ENCODE results near the gene OBSCN. TPM values are rescaled to one million over a fixed set of nuclear protein-coding genes. Genes with fewer than 3 reads are reported as not detected.

Gene OBSCN
- total and polyA plus RNA-seq, 2 of the 4 experiments (the other 2 are of a cell fraction) = 4.1 to 9.5 TPM

DNA sequence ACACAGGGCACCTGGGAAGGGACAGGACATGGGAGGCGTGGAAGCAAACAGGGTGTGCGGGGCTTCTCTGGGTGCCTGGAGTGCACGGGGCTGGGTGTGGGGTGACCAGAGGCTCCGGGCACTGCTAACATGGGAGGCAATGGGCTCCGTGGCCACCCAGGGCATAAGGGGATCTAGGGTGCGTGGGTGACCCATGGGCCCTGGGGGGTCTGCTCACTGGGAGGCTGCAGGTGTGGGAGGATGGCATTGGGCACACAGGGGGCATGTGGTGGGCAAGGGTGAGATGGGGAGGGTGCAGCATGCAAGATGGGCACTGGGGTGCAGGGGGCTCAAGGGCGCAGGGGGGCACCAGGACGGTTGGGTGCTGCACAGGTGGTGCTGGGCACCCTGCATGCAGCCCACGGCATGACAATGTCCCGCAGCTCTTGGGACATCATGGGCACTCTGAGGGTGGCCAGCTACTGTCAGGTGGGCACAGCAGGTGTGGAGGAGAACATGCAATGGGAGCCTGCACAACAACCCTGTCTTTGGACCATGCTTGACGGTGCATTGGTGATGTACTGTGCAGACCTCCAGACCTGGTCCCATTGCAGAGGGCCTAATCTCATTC lies 183.7 kb downstream of the OBSCN start:
- no peak overlapping the region for H2AK5ac ChIP-seq (ENCODE audit: low read depth, low read length)
- H4K20me1 ChIP-seq (ENCODE audit: insufficient read depth, low read length) = 0 out of 2 replicates have a peak, but pooled peaks cover 6% of the 10 kb centered on the region
- H3K27ac ChIP-seq (ENCODE audit: insufficient read depth, low read length) = no peak overlapping the region
- no peak overlapping the region for H3K4me3 ChIP-seq (ENCODE audit: insufficient read depth, low read depth, low read length)
- TF ChIP-seq USF2 (IDR thresholded peaks at IDR 0.05; ENCODE audit: low read depth, low read length) (no peak), POLR2A (IDR thresholded peaks at IDR 0.05; ENCODE audit: low read depth, low read length) (no peak), RFX5 (IDR thresholded peaks at IDR 0.05; ENCODE audit: low read depth, low read length) (no peak)
- POLR2A ChIA-PET (ENCODE audit: unreplicated experiment) = no interaction called here
- peaks cover 20% of the 10 kb centered on the region for H3K4me1 ChIP-seq (ENCODE audit: control insufficient read depth, insufficient read depth, low read length)
- CTCF ChIA-PET = interaction anchor here (0.6 kb wide), 1 partner anchor 64 kb away, joined by 4 read pairs; no protein-coding TSS in a partner anchor
- no peaks in the 10 kb centered on the region for H3K9me3 ChIP-seq (ENCODE audit: control insufficient read depth, insufficient read depth, low read length)
- H2AK9ac ChIP-seq (replicated peaks; ENCODE audit: low read depth, low read length, poor library complexity) = no peak overlapping the region
- H3K9me1 ChIP-seq (ENCODE audit: insufficient read depth, low read length) = peaks cover 8% of the 10 kb centered on the region; the same call in 1 of the 2 replicates
- no peak overlapping the region for H3K14ac ChIP-seq (replicated peaks; ENCODE audit: low read depth, low read length)
- H3K56ac ChIP-seq (ENCODE audit: extremely low read depth, insufficient read depth, low read length) = no peak overlapping the region
- no peak for ATAC-seq (ENCODE audit: low read depth)
- H3K4ac ChIP-seq (ENCODE audit: low read depth, low read length) = no peak overlapping the region
- peaks cover 26% of the 10 kb centered on the region for H3K36me3 ChIP-seq (ENCODE audit: control insufficient read depth, insufficient read depth, low read length)
- H2BK5ac ChIP-seq (ENCODE audit: low read depth, low read length, poor library complexity, severe bottlenecking) = no peak overlapping the region
- no peak overlapping the region for H2BK15ac ChIP-seq (ENCODE audit: low read depth, low read length)
- BruUV-seq (replicated peaks) = no TSS peak
- 93% methylated on average over 6 of the region's 11 CpGs; no CpG with 5 or more reads in 1 of the 2 experiments for WGBS, 2 experiments (ENCODE audit: extremely low coverage in 2 of 2, insufficient read length in 1 of 2)
- H3K9ac ChIP-seq (ENCODE audit: low read depth, low read length) = no peak overlapping the region
- no peak overlapping the region for H3K18ac ChIP-seq (ENCODE audit: low read depth, low read length)
- dilution Hi-C loops (cut with HindIII; ENCODE audit: low sequenced_read_pairs, unreplicated experiment) (no loop called here), in situ Hi-C loops (cut with MboI; ENCODE audit: low sequenced_read_pairs) (no loop called here), intact Hi-C loops (cut with micrococcal nuclease) (loop anchor here (5.0 kb wide), 2 partner anchors 164 to 259 kb away; no protein-coding TSS in a partner anchor)
- H2BK20ac ChIP-seq (ENCODE audit: low read depth, low read length) = no peak overlapping the region
- no peak overlapping the region for H4K5ac ChIP-seq (ENCODE audit: low read depth, low read length)
- DNase-seq = no peak
- no peak overlapping the region for H3K4me2 ChIP-seq (ENCODE audit: low read depth, low read length)
- H4K91ac ChIP-seq (ENCODE audit: insufficient read depth, low read depth, low read length) = no peak overlapping the region
- no peak overlapping the region for H2BK120ac ChIP-seq (ENCODE audit: low read depth, low read length)
- no peak overlapping the region for H4K8ac ChIP-seq (ENCODE audit: low read depth in 2 of 2, low read length in 2 of 2)
- H3K27me3 ChIP-seq (ENCODE audit: control insufficient read depth, insufficient read depth, low read length) = no peaks in the 10 kb centered on the region
- H3K23ac ChIP-seq (ENCODE audit: low read depth, low read length) = no peak overlapping the region
- H2AFZ ChIP-seq (replicated peaks; ENCODE audit: low read length, poor library complexity) = no peak overlapping the region
- H3K79me1 ChIP-seq (ENCODE audit: low read depth in 1 of 2, low read length in 2 of 2) = peaks cover 0 to 11% of the 10 kb centered on the region in 2 experiments; a peak in 1 of 4 replicates
